ENCODE results near the gene BCAP31. TPM values are rescaled to one million over a fixed set of nuclear protein-coding genes. Genes with fewer than 3 reads are reported as not detected.
"Not testable (repeated sequence)": the region's sequence is repeated elsewhere in the genome, so short reads cannot be mapped to it uniquely, and the experiment has no call there.

Gene BCAP31
- total RNA-seq, 4 donors from 2014 or later = 76.4 to 129 (median 101) TPM

- H3K4me3 ChIP-seq = no peak overlapping the region
- H3K4me1 ChIP-seq = peaks cover 4 to 37% (median 29%) of the 10 kb centered on the region in 4 donors
- H3K27me3 ChIP-seq = no peaks in the 10 kb centered on the region
- no peaks in the 10 kb centered on the region for H3K9me3 ChIP-seq
- no peak for DNase-seq (ENCODE audit: extremely low spot score)
- intact Hi-C loops (cut with DNase I) = no loop called here
- WGBS = 29% methylated on average over 7 of the region's 13 CpGs
- H3K36me3 ChIP-seq = peaks cover 0 to 31% (median 16%) of the 10 kb centered on the region in 4 donors
- H3K27ac ChIP-seq (replicated peaks in 1 of 4) = peak overlapping the region in 1 of 4 donors; percentile 42
- TF ChIP-seq POLR2AphosphoS5 (IDR thresholded peaks at IDR 0.05) (peak; percentile 23 to 41), CTCF (IDR thresholded peaks at IDR 0.05) (peak; percentile 62 to 71 (median 67)), EP300 (IDR thresholded peaks at IDR 0.05) (no peak), POLR2A (IDR thresholded peaks at IDR 0.05; ENCODE audit: low read depth) (no peak)
Measured at GRCh38 chrX:153708415-153708814, 15.8 kb downstream of the BCAP31 start.

- H3K36me3 ChIP-seq = peaks cover 0 to 34% (median 19%) of the 10 kb centered on the region in 4 donors
- TF ChIP-seq POLR2A (IDR thresholded peaks at IDR 0.05; ENCODE audit: low read depth) = no peak
- no peak for TF ChIP-seq EP300 (IDR thresholded peaks at IDR 0.05)
- no peak for TF ChIP-seq CTCF (IDR thresholded peaks at IDR 0.05)
- no peak for TF ChIP-seq POLR2AphosphoS5 (IDR thresholded peaks at IDR 0.05)
- intact Hi-C loops (cut with DNase I) = no loop called here
- no peaks in the 10 kb centered on the region for H3K9me3 ChIP-seq
- WGBS = 92% methylated on average over 6 of the region's 6 CpGs
- no peak for DNase-seq (ENCODE audit: extremely low spot score)
- H3K27me3 ChIP-seq = no peaks in the 10 kb centered on the region
- H3K4me3 ChIP-seq = no peak overlapping the region
- H3K27ac ChIP-seq (replicated peaks in 1 of 4) = no peak overlapping the region
- H3K4me1 ChIP-seq = peaks cover 8 to 47% (median 39%) of the 10 kb centered on the region in 4 donors
Measured at GRCh38 chrX:153707406-153707805, 16.8 kb downstream of the BCAP31 start.

- 80% methylated on average over 9 of the region's 9 CpGs for WGBS
Measured at GRCh38 chrX:153706799-153707198, 17.4 kb downstream of the BCAP31 start.

GRCh38 chrX:153705403-153706060 is 18.7 kb downstream of the BCAP31 start:
- WGBS = 88% methylated on average over 13 of the region's 18 CpGs
- Histone ChIP-seq H3K36me3 (peaks cover 0 to 51% (median 34%) of the 10 kb centered on the region in 4 donors), H3K4me1 (peaks cover 8 to 52% (median 43%) of the 10 kb centered on the region in 4 donors), H3K27ac (replicated peaks in 1 of 4) (peak overlapping the region; percentile 42 to 70 (median 64))
- DNase-seq (ENCODE audit: extremely low spot score); H3K27me3 ChIP-seq; H3K4me3 ChIP-seq; H3K9me3 ChIP-seq; intact Hi-C loops (cut with DNase I): not testable (repeated sequence)
- peak in 1 of 3 experiments; percentile 8 for TF ChIP-seq CTCF (IDR thresholded peaks at IDR 0.05)

More at GRCh38 chrX:153706799-153707198, 17.4 kb downstream of the BCAP31 start:
- Histone ChIP-seq H3K4me3 (no peak overlapping the region), H3K27me3 (no peaks in the 10 kb centered on the region), H3K9me3 (no peaks in the 10 kb centered on the region), H3K4me1 (peaks cover 8 to 51% (median 43%) of the 10 kb centered on the region in 4 donors), H3K36me3 (peaks cover 0 to 40% (median 24%) of the 10 kb centered on the region in 4 donors), H3K27ac (replicated peaks in 1 of 4) (no peak overlapping the region)
- DNase-seq (ENCODE audit: extremely low spot score) = no peak
- TF ChIP-seq POLR2A (IDR thresholded peaks at IDR 0.05; ENCODE audit: low read depth) (no peak), EP300 (IDR thresholded peaks at IDR 0.05) (no peak), CTCF (IDR thresholded peaks at IDR 0.05) (no peak), POLR2AphosphoS5 (IDR thresholded peaks at IDR 0.05) (no peak)
- intact Hi-C loops (cut with DNase I) = no loop called here

- 73% methylated on average over 8 of the region's 12 CpGs for WGBS
- H3K9me3 ChIP-seq; intact Hi-C loops (cut with DNase I); H3K27me3 ChIP-seq; H3K4me3 ChIP-seq; DNase-seq (ENCODE audit: extremely low spot score): not testable (repeated sequence)
- Histone ChIP-seq H3K27ac (replicated peaks in 1 of 4) (peak overlapping the region; percentile 42 to 70 (median 64)), H3K36me3 (peaks cover 0 to 45% (median 34%) of the 10 kb centered on the region in 4 donors), H3K4me1 (peaks cover 8 to 59% (median 45%) of the 10 kb centered on the region in 4 donors)
Measured at GRCh38 chrX:153704631-153705402, 19.4 kb downstream of the BCAP31 start.

All from esophagus muscularis mucosa (tissue), 4 donors.